NCI-H2081 (cell line): ENCODE measurements around the gene KBTBD2.
A peak's percentile ranks its signal among the peaks of the same experiment; 100 is the strongest.
"Not testable (repeated sequence)": the region's sequence is repeated elsewhere in the genome, so short reads cannot be mapped to it uniquely, and the experiment has no call there.

Source experiments
- DNase-seq, 2 experiments: peaks; one replicate each; lab custom pipeline; 2025; lab: John Stamatoyannopoulos, UW

The KBTBD2 gene

GRCh38 chr7:32891043-32891799, at the start of gene KBTBD2:
TSS of gene KBTBD2 (minus strand) at chr7:32891760. CDS start at chr7:32879604, 12,156 bp downstream.
- DNase-seq, result peak; percentile 43 to 92

DNA sequence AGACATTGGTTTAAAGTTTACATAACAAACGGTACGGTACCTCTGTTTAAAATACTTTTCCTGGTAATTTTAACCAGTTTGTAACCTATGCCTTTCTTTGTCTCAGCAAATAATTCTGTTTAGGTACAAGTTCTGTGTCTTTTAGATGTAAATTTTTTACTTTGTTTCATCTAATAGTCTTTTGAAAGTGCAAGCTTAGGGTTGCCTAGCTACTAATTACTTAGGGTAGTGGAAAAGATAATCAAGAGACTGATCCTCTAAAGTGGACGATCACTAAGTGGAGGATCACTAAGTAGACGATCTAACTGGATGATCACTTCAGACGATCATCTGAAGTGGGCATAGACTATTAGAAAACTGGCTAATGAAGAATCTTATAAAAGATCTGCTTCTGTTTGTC, 49.6 kb upstream of the KBTBD2 start:
- DNase-seq, result no peak

- DNase-seq, result peak; percentile 8 to 51
These were observed 46.0 kb upstream of the KBTBD2 start for GRCh38 chr7:32937344-32938174.

DNA sequence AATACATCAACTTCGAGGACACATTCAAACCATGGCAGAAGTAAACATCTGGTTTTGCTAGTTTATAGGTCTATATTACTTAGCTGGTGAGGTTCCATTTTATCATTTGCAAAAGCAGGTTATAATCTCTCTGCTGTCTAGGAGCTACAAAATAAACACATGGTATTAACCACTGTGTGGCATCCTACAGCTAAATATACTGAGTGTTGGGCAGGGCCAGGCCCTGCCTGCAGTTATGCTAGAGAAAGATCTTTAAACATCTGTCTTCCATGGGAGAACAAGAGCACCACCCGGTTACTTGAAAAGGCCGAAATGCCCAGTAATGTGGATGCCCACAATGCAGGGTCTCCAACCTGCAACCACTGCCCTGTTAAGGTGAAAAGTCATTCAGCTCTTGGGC, 45.1 kb upstream of the KBTBD2 start:
- DNase-seq, result no peak

DNA sequence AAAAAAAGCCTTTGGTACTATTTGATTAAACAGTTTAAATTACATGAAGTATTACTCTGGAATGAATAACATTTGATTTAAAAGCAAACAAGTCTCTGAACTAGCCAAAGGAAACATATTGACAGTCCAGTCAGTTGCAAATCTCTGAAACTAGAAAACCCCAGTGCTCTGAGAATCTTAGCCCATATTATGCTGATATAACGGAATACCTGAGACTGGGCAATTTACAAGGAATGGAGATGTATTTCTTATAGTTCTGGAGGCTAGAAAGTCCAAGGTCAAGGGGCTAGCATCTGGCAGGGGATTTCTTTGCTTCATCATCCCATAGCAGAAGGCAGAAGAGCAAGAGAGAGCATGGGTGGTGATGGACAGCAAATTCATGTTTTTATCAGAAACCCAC, 44.0 kb upstream of the KBTBD2 start:
- DNase-seq, result no peak

- no peak for DNase-seq
These were observed 38.8 kb upstream of the KBTBD2 start for GRCh38 chr7:32930378-32930777.

DNA sequence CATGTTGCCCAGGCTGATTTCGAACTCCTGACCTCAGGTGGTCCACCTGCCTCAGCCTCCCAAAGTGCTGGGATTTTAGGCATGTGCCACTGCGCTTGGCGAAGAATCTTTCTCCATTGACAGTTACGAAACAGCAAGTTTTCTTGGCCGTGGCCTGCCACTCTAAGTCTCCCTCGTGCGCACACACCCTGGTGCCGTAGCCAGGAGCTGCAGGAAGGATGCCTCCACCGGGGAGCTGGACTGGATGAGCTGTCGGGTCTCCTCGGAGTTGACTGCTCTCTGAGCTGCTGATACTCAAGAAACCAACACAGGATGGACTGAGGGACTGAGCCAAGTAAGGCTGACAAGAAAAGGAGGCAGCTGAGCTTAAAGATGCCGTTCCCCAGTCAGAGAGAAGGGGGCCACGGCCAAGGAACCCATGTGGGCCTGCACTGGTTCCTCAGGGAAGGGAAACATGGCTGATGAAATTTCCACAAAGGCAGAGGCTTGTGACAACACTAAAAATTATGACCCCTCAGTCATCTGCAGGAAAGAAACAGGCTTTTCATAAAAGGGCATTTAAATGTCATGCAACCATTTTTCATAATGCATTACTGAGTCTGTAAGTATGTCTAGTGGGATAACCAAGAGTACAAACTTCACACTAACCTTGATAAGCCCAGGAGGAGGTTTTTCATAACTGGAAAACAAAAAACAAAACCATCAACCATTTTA, 38.0 kb upstream of the KBTBD2 start:
- DNase-seq, result no peak

DNA sequence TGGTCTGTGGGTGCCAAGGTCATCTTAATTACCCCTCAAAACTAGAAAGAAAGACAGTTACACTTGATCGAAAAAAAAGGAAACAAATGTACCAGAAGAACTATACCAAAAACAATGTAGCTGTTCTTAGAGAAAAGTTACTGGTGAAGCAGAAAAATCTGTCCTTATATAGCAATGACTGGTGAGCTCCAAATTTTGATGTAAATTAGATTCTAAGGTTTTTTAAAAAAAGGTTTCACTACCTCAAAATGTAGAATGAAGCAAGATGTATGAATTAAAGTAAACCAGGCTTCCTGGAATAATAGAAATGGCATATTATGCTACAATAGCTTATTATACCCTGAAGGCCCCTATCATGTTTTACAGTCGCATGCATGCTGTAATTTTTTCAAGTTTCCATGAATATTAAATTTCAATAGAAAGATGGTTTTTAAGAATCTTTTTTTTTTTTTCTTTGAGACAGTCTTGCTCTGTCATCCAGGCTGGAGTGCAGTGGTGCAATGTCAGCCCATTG, 37.3 kb upstream of the KBTBD2 start:
- DNase-seq, result no peak

DNA sequence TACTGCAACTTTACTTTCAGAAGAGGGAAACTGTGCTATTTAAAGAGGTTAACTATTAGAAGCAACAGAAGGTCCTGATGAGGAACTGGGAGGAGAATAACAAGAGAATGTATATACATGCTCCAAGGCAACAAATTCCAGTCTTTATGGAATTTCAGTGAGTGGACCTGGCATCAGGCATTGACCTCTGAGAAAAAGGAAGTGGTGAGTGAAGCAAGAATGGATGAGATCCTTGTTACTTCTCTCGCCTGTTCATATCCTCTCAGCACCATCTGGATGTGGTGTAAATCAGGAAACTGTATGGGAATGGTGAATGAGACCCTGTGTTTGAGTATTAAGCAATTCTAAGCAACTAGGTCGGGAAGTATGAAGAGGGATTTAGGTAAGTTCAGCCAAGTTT, 30.3 kb upstream of the KBTBD2 start:
- no peak for DNase-seq

DNA sequence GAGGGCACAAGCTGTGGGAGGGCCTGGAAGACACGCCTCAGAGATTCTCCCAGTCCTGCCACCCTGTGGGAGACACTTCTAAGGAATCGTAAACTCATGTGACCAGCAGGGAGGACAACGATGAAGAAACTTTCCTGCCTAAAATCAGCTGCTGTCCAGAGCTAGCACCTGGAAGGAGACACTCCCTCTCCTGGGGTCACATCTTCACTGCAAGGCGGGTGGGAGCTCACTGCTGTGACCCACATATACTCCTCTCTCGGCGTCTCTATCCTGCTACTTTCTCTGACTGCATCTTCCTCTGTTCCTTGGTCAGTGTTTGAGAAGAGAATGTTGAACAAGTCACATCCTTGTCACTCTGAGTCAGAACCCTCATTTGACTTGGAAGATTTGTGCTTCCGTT, 25.4 kb upstream of the KBTBD2 start:
- not testable (repeated sequence) for DNase-seq

- DNase-seq, result no peak
These were observed 24.4 kb upstream of the KBTBD2 start for GRCh38 chr7:32916006-32916405.

- DNase-seq, result no peak
These were observed 23.5 kb upstream of the KBTBD2 start for GRCh38 chr7:32915041-32915536.

DNA sequence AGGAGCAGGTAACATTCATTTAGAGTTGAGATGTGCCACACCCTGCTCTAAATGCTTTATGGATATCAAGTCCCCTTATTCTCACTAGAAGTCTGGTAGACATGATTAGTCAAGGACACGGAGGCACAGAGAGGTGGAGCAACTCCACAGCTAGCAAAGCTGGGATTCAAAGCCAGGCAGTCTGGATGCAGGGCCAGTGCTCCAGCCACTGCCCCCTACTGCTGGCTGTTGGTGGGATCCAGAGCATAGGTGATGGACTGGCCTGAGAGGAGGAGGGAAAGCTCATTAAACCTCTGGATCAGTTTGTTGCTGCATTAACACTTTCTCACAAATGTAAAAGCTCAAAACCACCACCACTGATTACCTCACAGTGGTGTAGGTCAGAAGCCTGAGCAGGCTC, 22.6 kb upstream of the KBTBD2 start:
- no peak for DNase-seq

GRCh38 chr7:32910195-32910594, 18.6 kb upstream of the KBTBD2 start:
- no peak for DNase-seq

DNA sequence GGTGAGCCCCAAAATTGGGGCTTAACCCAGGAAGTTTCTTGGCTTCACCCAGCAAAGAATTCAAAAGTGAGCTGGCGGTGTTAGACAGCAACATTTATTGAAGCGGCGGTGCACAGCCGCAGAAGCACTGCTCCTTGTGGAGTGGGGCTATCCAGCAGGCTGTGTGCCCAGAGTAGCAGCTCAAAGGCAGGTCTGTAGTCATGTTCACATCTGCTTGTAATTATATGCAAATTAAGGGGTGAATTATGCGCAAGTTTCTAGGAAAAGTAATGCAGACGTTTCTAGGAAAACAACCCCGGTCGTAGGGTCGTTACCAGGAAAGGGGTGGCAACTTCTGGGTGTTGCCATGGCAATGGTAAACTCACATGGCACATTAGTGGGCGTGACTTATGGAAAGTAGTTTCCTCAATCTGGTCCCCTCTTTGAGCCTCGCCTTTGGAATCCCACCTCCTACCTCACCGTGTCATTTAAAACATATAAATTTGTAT, 13.7 kb upstream of the KBTBD2 start:
- DNase-seq, result no peak

DNA sequence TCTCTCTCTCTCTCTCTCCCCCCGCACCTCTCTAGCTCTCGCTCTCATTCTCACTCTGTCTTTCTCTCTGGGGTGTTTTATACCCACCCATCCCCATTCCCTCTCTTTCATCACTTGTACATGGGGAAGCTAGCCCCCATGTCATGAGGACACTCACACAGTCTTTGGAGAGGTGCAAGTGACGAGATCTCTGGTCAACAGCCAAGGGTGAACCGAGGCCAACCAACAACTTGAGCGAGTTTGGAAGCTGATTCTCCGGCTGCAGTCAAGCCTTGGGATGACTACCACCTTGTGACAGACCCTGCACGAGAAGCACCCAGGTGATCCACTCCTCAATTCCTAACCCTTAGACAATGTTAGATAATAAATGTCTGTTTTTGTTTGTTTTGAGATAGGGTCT, 10.1 kb upstream of the KBTBD2 start:
- no peak for DNase-seq

DNA sequence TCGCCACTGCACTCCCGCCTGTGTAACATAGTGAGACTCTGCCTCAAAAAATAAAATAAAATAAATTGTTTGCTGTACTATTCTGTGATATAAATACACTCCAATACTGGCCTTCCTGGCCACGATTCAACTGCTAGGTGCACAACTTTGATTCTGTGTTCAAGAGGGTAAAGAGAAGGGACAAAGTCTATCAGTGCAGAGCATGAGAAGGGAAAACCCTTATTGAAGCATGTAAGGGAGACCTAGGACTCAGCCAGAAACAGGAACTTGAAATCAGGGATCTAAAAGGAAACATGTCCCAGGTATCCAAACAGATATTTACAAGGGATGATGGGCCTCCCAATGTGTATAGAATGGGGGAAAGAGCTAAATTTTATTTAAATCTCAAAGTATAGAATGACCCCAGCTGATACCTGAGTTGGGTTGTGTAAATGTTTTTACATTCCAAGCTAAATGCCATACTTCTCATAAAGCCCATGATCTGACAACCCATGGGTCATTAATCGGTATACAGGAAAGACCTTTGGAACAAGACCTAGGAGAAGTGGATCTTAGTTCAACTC, 9.0 kb upstream of the KBTBD2 start:
- no peak for DNase-seq

- DNase-seq, result not testable (repeated sequence)
These were observed 5.8 kb upstream of the KBTBD2 start for GRCh38 chr7:32897376-32897775.

GRCh38 chr7:32896564-32897347, 5.2 kb upstream of the KBTBD2 start:
- DNase-seq, result no peak

GRCh38 chr7:32894171-32894570, 2.6 kb upstream of the KBTBD2 start:
- DNase-seq, result no peak

DNA sequence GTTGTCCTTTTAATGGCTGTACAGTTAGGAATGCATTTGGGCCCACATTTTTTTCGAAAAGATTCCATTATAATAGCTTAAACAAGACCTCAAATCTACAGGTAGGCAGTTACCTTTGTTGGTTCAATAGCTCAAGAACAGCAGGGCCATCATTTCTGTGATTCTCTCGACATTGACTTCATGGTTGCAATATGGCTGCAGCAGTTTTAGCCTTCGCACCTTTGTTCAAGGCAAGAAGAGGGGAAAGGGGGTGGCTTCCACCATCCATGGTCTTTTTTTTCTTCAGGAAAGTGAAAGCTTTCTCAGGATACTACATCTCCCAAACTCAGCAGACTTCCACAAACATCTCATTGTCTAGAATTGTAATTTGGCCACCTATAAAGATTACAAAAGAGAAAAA, 2.2 kb upstream of the KBTBD2 start:
- no peak for DNase-seq
